ENCODE results near the gene SNPH. TPM values are rescaled to one million over a fixed set of nuclear protein-coding genes. Genes with fewer than 3 reads are reported as not detected.

Gene SNPH
- total and polyA plus RNA-seq, 4 donors, result 0.04 to 0.50 (median 0.21) TPM

DNA sequence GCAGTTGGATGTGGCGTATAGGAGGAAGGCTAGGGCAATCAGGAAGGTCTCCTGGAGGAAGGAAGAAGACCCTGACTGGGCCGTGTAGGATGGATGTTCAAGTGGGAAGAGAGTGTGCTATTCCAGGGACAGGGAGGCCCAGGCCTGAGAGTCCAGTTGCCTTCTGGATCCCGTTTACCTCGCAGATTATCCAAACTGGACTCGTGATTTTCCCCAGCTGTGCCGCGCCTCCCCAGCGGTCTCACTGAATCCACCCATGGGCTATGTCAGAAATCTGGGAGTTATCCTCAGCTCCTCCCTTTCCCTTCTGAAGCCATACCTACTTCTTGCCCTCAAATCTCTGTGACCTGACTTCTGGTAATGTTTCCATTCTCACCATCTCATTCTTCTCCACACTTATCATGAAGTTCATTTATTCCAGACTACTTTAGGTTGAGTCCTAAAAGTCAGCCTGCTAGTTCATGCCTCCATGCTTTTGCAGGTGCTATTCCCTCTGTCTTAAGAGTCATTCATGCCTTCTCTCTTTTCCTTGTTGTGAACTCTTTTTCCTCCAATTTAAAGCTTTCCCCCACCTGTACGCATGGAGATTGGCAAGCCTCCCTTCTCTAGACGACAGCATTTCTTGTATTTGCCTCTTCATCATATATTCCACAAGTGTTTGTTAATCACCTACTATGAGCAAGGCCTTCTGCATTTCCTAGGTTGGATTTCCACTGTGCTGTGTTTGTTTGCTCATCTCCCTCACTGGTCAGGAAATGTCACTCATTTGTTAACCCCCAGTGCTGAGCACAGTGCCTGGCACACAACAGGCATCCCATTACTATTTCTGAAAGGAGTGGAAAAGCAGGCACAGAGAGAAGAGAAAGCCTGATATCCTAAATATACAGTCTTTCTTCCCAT, 60.2 kb downstream of the SNPH start:
- DNase-seq (ENCODE audit: low spot score), result peak; percentile 26
- no peaks in the 10 kb centered on the region for H3K9me3 ChIP-seq (ENCODE audit: control insufficient read depth in 4 of 4, low read length in 3 of 4)
- 27% methylated on average over 10 of the region's 10 CpGs for WGBS
- H3K36me3 ChIP-seq (ENCODE audit: control insufficient read depth in 4 of 4, insufficient read depth in 3 of 4, low read depth in 1 of 4, low read length in 3 of 4), result no peaks in the 10 kb centered on the region
- peak overlapping the region; percentile 34 to 100 for H3K9ac ChIP-seq (ENCODE audit: low read depth in 1 of 2, low read length in 2 of 2)
- peaks cover 15 to 52% (median 35%) of the 10 kb centered on the region in 4 donors for H3K4me1 ChIP-seq (ENCODE audit: control insufficient read depth in 4 of 4, insufficient read depth in 4 of 4, low read length in 3 of 4)
- H3K27me3 ChIP-seq (ENCODE audit: control insufficient read depth in 4 of 4, insufficient read depth in 4 of 4, low read length in 3 of 4), result no peaks in the 10 kb centered on the region
- peak overlapping the region; percentile 68 to 88 (median 78) for H3K4me3 ChIP-seq (ENCODE audit: low read depth in 1 of 3, low read length in 3 of 3)
- TF ChIP-seq YY1 (IDR thresholded peaks at IDR 0.05), result no peak
- no peak for TF ChIP-seq HNF4G (IDR thresholded peaks at IDR 0.05)
- TF ChIP-seq JUND (IDR thresholded peaks at IDR 0.05), result no peak
- peak overlapping the region; percentile 100 for H3K27ac ChIP-seq (ENCODE audit: low read depth in 1 of 2, low read length in 2 of 2)

- peaks cover 15 to 49% (median 35%) of the 10 kb centered on the region in 4 donors for H3K4me1 ChIP-seq (ENCODE audit: control insufficient read depth in 4 of 4, insufficient read depth in 4 of 4, low read length in 3 of 4)
- H3K27me3 ChIP-seq (ENCODE audit: control insufficient read depth in 4 of 4, insufficient read depth in 4 of 4, low read length in 3 of 4), result no peaks in the 10 kb centered on the region
- TF ChIP-seq GABPA (IDR thresholded peaks at IDR 0.05 in 1 of 2, conservative IDR thresholded peaks at IDR 0.05 in 1 of 2) (no peak), EGR1 (IDR thresholded peaks at IDR 0.05; ENCODE audit: low read depth in 2 of 2) (no peak), HNF4G (IDR thresholded peaks at IDR 0.05) (no peak), SP1 (IDR thresholded peaks at IDR 0.05) (no peak), FOXA2 (IDR thresholded peaks at IDR 0.05) (no peak)
- TF ChIP-seq, protein P1, sequence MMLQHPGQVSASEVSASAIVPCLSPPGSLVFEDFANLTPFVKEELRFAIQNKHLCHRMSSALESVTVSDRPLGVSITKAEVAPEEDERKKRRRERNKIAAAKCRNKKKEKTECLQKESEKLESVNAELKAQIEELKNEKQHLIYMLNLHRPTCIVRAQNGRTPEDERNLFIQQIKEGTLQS (IDR thresholded peaks at IDR 0.05), result no peak
- H3K36me3 ChIP-seq (ENCODE audit: control insufficient read depth in 4 of 4, insufficient read depth in 3 of 4, low read depth in 1 of 4, low read length in 3 of 4), result no peaks in the 10 kb centered on the region
- H3K4me3 ChIP-seq (ENCODE audit: low read depth in 1 of 3, low read length in 3 of 3), result no peak overlapping the region
- no peak overlapping the region for H3K9ac ChIP-seq (ENCODE audit: low read depth in 1 of 2, low read length in 2 of 2)
- no peaks in the 10 kb centered on the region for H3K9me3 ChIP-seq (ENCODE audit: control insufficient read depth in 4 of 4, low read length in 3 of 4)
- peak; percentile 32 for DNase-seq (ENCODE audit: low spot score)
- 71% methylated on average over 8 of the region's 8 CpGs for WGBS
- H3K27ac ChIP-seq (ENCODE audit: low read depth in 1 of 2, low read length in 2 of 2), result peak overlapping the region; percentile 100
Observed at GRCh38 chr20:1327241-1327653, 61.2 kb downstream of the SNPH start.

- Histone ChIP-seq H3K4me1 (ENCODE audit: control insufficient read depth in 4 of 4, insufficient read depth in 4 of 4, low read length in 3 of 4) (peaks cover 15 to 49% (median 35%) of the 10 kb centered on the region in 4 donors), H3K27ac (ENCODE audit: low read depth in 1 of 2, low read length in 2 of 2) (peak overlapping the region; percentile 100), H3K9ac (ENCODE audit: low read depth in 1 of 2, low read length in 2 of 2) (peak overlapping the region; percentile 15 to 49), H3K9me3 (ENCODE audit: control insufficient read depth in 4 of 4, low read length in 3 of 4) (no peaks in the 10 kb centered on the region), H3K4me3 (ENCODE audit: low read depth in 1 of 3, low read length in 3 of 3) (no peak overlapping the region), H3K36me3 (ENCODE audit: control insufficient read depth in 4 of 4, insufficient read depth in 3 of 4, low read depth in 1 of 4, low read length in 3 of 4) (no peaks in the 10 kb centered on the region), H3K27me3 (ENCODE audit: control insufficient read depth in 4 of 4, insufficient read depth in 4 of 4, low read length in 3 of 4) (no peaks in the 10 kb centered on the region)
- peak in 1 of 2 donors; percentile 47 for TF ChIP-seq RAD21 (IDR thresholded peaks at IDR 0.05)
- peak in 1 of 2 donors; percentile 18 for TF ChIP-seq JUND (IDR thresholded peaks at IDR 0.05)
- TF ChIP-seq FOXA1 (IDR thresholded peaks at IDR 0.05), result no peak
- peak; percentile 95 for TF ChIP-seq HNF4G (IDR thresholded peaks at IDR 0.05)
- peak; percentile 84 to 90 for TF ChIP-seq RXRA (IDR thresholded peaks at IDR 0.05)
- TF ChIP-seq TAF1 (conservative IDR thresholded peaks at IDR 0.05), result no peak
- TF ChIP-seq, protein P2, sequence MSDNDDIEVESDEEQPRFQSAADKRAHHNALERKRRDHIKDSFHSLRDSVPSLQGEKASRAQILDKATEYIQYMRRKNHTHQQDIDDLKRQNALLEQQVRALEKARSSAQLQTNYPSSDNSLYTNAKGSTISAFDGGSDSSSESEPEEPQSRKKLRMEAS (IDR thresholded peaks at IDR 0.05), result peak; percentile 31
- peak; percentile 91 for TF ChIP-seq SP1 (IDR thresholded peaks at IDR 0.05)
- peak; percentile 62 for TF ChIP-seq YY1 (IDR thresholded peaks at IDR 0.05)
- TF ChIP-seq CTCF (IDR thresholded peaks at IDR 0.05; ENCODE audit: low read depth, low read length, missing input control), result no peak
- TF ChIP-seq REST (IDR thresholded peaks at IDR 0.05), result peak; percentile 11
- TF ChIP-seq HNF4A (conservative IDR thresholded peaks at IDR 0.05), result peak; percentile 94 to 96
- TF ChIP-seq, protein P3, sequence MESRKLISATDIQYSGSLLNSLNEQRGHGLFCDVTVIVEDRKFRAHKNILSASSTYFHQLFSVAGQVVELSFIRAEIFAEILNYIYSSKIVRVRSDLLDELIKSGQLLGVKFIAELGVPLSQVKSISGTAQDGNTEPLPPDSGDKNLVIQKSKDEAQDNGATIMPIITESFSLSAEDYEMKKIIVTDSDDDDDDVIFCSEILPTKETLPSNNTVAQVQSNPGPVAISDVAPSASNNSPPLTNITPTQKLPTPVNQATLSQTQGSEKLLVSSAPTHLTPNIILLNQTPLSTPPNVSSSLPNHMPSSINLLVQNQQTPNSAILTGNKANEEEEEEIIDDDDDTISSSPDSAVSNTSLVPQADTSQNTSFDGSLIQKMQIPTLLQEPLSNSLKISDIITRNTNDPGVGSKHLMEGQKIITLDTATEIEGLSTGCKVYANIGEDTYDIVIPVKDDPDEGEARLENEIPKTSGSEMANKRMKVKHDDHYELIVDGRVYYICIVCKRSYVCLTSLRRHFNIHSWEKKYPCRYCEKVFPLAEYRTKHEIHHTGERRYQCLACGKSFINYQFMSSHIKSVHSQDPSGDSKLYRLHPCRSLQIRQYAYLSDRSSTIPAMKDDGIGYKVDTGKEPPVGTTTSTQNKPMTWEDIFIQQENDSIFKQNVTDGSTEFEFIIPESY (IDR thresholded peaks at IDR 0.05), result no peak
- no peak for TF ChIP-seq EGR1 (IDR thresholded peaks at IDR 0.05; ENCODE audit: low read depth in 2 of 2)
- DNase-seq (ENCODE audit: low spot score), result peak; percentile 57
- WGBS, result 73% methylated on average over 7 of the region's 7 CpGs
Observed at GRCh38 chr20:1327827-1328679, 62.0 kb downstream of the SNPH start.

All from liver (tissue), 9 donors.